ENCODE data around the gene ATG7. TPM values are rescaled to one million over a fixed set of nuclear protein-coding genes. Genes with fewer than 3 reads are reported as not detected.
"Not testable (repeated sequence)": the region's sequence is repeated elsewhere in the genome, so short reads cannot be mapped to it uniquely, and the experiment has no call there.

ATG7 gene
- total RNA-seq, 1 experiment from 2014 or later = 50.9 TPM

GRCh38 chr3:11246663-11246970 lies 25.6 kb upstream of the ATG7 start:
- Histone ChIP-seq H3K9ac (ENCODE audit: low read length) (no peak overlapping the region), H3K27me3 (ENCODE audit: low read length) (no peaks in the 10 kb centered on the region), H3K79me2 (ENCODE audit: low read length) (no peaks in the 10 kb centered on the region), H3K9me2 (replicated peaks; ENCODE audit: insufficient read depth, low read length) (no peaks in the 10 kb centered on the region), H3K4me1 (ENCODE audit: low read length) (no peaks in the 10 kb centered on the region), H3K9me3 (ENCODE audit: low read length) (no peaks in the 10 kb centered on the region), H4K20me1 (ENCODE audit: insufficient read depth, low read depth, low read length) (no peaks in the 10 kb centered on the region), H2AFZ (ENCODE audit: low read length) (no peak overlapping the region), H3K4me3 (ENCODE audit: low read length) (no peak overlapping the region), H3K36me3 (ENCODE audit: insufficient read depth, low read length) (no peaks in the 10 kb centered on the region), H3K4me2 (ENCODE audit: low read depth, low read length, poor library complexity, severe bottlenecking) (no peak overlapping the region), H3K27ac (ENCODE audit: low read length) (no peak overlapping the region)
- DNase-seq = no peak

GRCh38 chr3:11247362-11247761 lies 24.8 kb upstream of the ATG7 start:
- H3K79me2 ChIP-seq (ENCODE audit: low read length) = no peaks in the 10 kb centered on the region
- no peak overlapping the region for H2AFZ ChIP-seq (ENCODE audit: low read length)
- H4K20me1 ChIP-seq (ENCODE audit: insufficient read depth, low read depth, low read length) = no peaks in the 10 kb centered on the region
- H3K27me3 ChIP-seq (ENCODE audit: low read length) = no peaks in the 10 kb centered on the region
- no peaks in the 10 kb centered on the region for H3K9me3 ChIP-seq (ENCODE audit: low read length)
- no peak overlapping the region for H3K9ac ChIP-seq (ENCODE audit: low read length)
- H3K36me3 ChIP-seq (ENCODE audit: insufficient read depth, low read length) = no peaks in the 10 kb centered on the region
- no peak for DNase-seq
- H3K4me1 ChIP-seq (ENCODE audit: low read length) = no peaks in the 10 kb centered on the region
- no peak overlapping the region for H3K27ac ChIP-seq (ENCODE audit: low read length)
- H3K4me3 ChIP-seq (ENCODE audit: low read length) = no peak overlapping the region
- no peaks in the 10 kb centered on the region for H3K9me2 ChIP-seq (replicated peaks; ENCODE audit: insufficient read depth, low read length)
- no peak overlapping the region for H3K4me2 ChIP-seq (ENCODE audit: low read depth, low read length, poor library complexity, severe bottlenecking)

- Histone ChIP-seq H3K4me1 (ENCODE audit: low read length) (no peaks in the 10 kb centered on the region), H3K9me2 (replicated peaks; ENCODE audit: insufficient read depth, low read length) (no peaks in the 10 kb centered on the region), H3K79me2 (ENCODE audit: low read length) (no peaks in the 10 kb centered on the region), H3K9ac (ENCODE audit: low read length) (no peak overlapping the region), H3K4me3 (ENCODE audit: low read length) (no peak overlapping the region), H3K27ac (ENCODE audit: low read length) (no peak overlapping the region), H4K20me1 (ENCODE audit: insufficient read depth, low read depth, low read length) (no peaks in the 10 kb centered on the region), H3K36me3 (ENCODE audit: insufficient read depth, low read length) (no peaks in the 10 kb centered on the region), H2AFZ (ENCODE audit: low read length) (no peak overlapping the region), H3K4me2 (ENCODE audit: low read depth, low read length, poor library complexity, severe bottlenecking) (no peak overlapping the region), H3K9me3 (ENCODE audit: low read length) (no peaks in the 10 kb centered on the region), H3K27me3 (ENCODE audit: low read length) (no peaks in the 10 kb centered on the region)
- DNase-seq = no peak
Observed at GRCh38 chr3:11248596-11248995, 23.6 kb upstream of the ATG7 start.

- Histone ChIP-seq H3K9ac (ENCODE audit: low read length) (no peak overlapping the region), H3K9me3 (ENCODE audit: low read length) (no peaks in the 10 kb centered on the region), H3K9me2 (replicated peaks; ENCODE audit: insufficient read depth, low read length) (no peaks in the 10 kb centered on the region), H2AFZ (ENCODE audit: low read length) (no peak overlapping the region), H3K27ac (ENCODE audit: low read length) (no peak overlapping the region), H3K79me2 (ENCODE audit: low read length) (no peaks in the 10 kb centered on the region), H4K20me1 (ENCODE audit: insufficient read depth, low read depth, low read length) (no peaks in the 10 kb centered on the region), H3K4me2 (ENCODE audit: low read depth, low read length, poor library complexity, severe bottlenecking) (no peak overlapping the region), H3K27me3 (ENCODE audit: low read length) (no peaks in the 10 kb centered on the region), H3K4me1 (ENCODE audit: low read length) (no peaks in the 10 kb centered on the region), H3K4me3 (ENCODE audit: low read length) (no peak overlapping the region), H3K36me3 (ENCODE audit: insufficient read depth, low read length) (no peaks in the 10 kb centered on the region)
- DNase-seq = no peak
Observed at GRCh38 chr3:11250902-11251806, 21.0 kb upstream of the ATG7 start.

GRCh38 chr3:11251807-11252176 lies 20.4 kb upstream of the ATG7 start:
- Histone ChIP-seq H3K9me2 (replicated peaks; ENCODE audit: insufficient read depth, low read length) (no peaks in the 10 kb centered on the region), H3K9me3 (ENCODE audit: low read length) (no peaks in the 10 kb centered on the region), H2AFZ (ENCODE audit: low read length) (no peak overlapping the region), H3K27me3 (ENCODE audit: low read length) (no peaks in the 10 kb centered on the region), H3K36me3 (ENCODE audit: insufficient read depth, low read length) (no peaks in the 10 kb centered on the region), H3K4me1 (ENCODE audit: low read length) (no peaks in the 10 kb centered on the region), H3K9ac (ENCODE audit: low read length) (no peak overlapping the region), H3K27ac (ENCODE audit: low read length) (no peak overlapping the region), H3K4me3 (ENCODE audit: low read length) (no peak overlapping the region), H3K79me2 (ENCODE audit: low read length) (no peaks in the 10 kb centered on the region), H4K20me1 (ENCODE audit: insufficient read depth, low read depth, low read length) (no peaks in the 10 kb centered on the region), H3K4me2 (ENCODE audit: low read depth, low read length, poor library complexity, severe bottlenecking) (no peak overlapping the region)
- no peak for DNase-seq

GRCh38 chr3:11254876-11255275 lies 17.3 kb upstream of the ATG7 start:
- H3K27ac ChIP-seq (ENCODE audit: low read length) = no peak overlapping the region
- H3K9ac ChIP-seq (ENCODE audit: low read length) = no peak overlapping the region
- H3K4me2 ChIP-seq (ENCODE audit: low read depth, low read length, poor library complexity, severe bottlenecking) = no peak overlapping the region
- H4K20me1 ChIP-seq (ENCODE audit: insufficient read depth, low read depth, low read length) = no peaks in the 10 kb centered on the region
- H3K27me3 ChIP-seq (ENCODE audit: low read length) = no peaks in the 10 kb centered on the region
- H3K79me2 ChIP-seq (ENCODE audit: low read length) = no peaks in the 10 kb centered on the region
- no peak overlapping the region for H2AFZ ChIP-seq (ENCODE audit: low read length)
- no peaks in the 10 kb centered on the region for H3K9me2 ChIP-seq (replicated peaks; ENCODE audit: insufficient read depth, low read length)
- no peak for DNase-seq
- H3K36me3 ChIP-seq (ENCODE audit: insufficient read depth, low read length) = no peaks in the 10 kb centered on the region; the same call in 1 of the 2 replicates
- no peaks in the 10 kb centered on the region for H3K4me1 ChIP-seq (ENCODE audit: low read length)
- no peaks in the 10 kb centered on the region for H3K9me3 ChIP-seq (ENCODE audit: low read length)
- H3K4me3 ChIP-seq (ENCODE audit: low read length) = no peak overlapping the region

- H3K79me2 ChIP-seq (ENCODE audit: low read length); H3K36me3 ChIP-seq (ENCODE audit: insufficient read depth, low read length); H3K4me2 ChIP-seq (ENCODE audit: low read depth, low read length, poor library complexity, severe bottlenecking); H3K4me3 ChIP-seq (ENCODE audit: low read length); H3K27me3 ChIP-seq (ENCODE audit: low read length); H3K9me3 ChIP-seq (ENCODE audit: low read length); DNase-seq; H2AFZ ChIP-seq (ENCODE audit: low read length); H3K4me1 ChIP-seq (ENCODE audit: low read length); H3K27ac ChIP-seq (ENCODE audit: low read length); H4K20me1 ChIP-seq (ENCODE audit: insufficient read depth, low read depth, low read length); H3K9me2 ChIP-seq (replicated peaks; ENCODE audit: insufficient read depth, low read length); H3K9ac ChIP-seq (ENCODE audit: low read length): not testable (repeated sequence)
Observed at GRCh38 chr3:11255537-11255936, 16.7 kb upstream of the ATG7 start.

GRCh38 chr3:11258958-11259357 lies 13.2 kb upstream of the ATG7 start:
- H3K9me2 ChIP-seq (replicated peaks; ENCODE audit: insufficient read depth, low read length) = no peaks in the 10 kb centered on the region
- no peak overlapping the region for H2AFZ ChIP-seq (ENCODE audit: low read length)
- no peak overlapping the region for H3K4me3 ChIP-seq (ENCODE audit: low read length)
- no peak overlapping the region for H3K27ac ChIP-seq (ENCODE audit: low read length)
- no peaks in the 10 kb centered on the region; the same call in 1 of the 2 replicates for H3K36me3 ChIP-seq (ENCODE audit: insufficient read depth, low read length)
- H4K20me1 ChIP-seq (ENCODE audit: insufficient read depth, low read depth, low read length) = no peaks in the 10 kb centered on the region
- no peaks in the 10 kb centered on the region for H3K79me2 ChIP-seq (ENCODE audit: low read length)
- no peaks in the 10 kb centered on the region for H3K9me3 ChIP-seq (ENCODE audit: low read length)
- H3K4me1 ChIP-seq (ENCODE audit: low read length) = no peaks in the 10 kb centered on the region
- H3K27me3 ChIP-seq (ENCODE audit: low read length) = no peaks in the 10 kb centered on the region
- H3K4me2 ChIP-seq (ENCODE audit: low read depth, low read length, poor library complexity, severe bottlenecking) = no peak overlapping the region
- DNase-seq = no peak
- H3K9ac ChIP-seq (ENCODE audit: low read length) = no peak overlapping the region
